GM13977 (cell line): ENCODE results near the gene SCGB3A1.

ENCODE experiments used
- DNase-seq: peaks from one replicate; pipeline ENCODE4 v3.0.0; 2012; ENCODE audit warnings: low spot score
- CTCF ChIP-seq: IDR thresholded peaks from 2 replicates; pipeline ENCODE4 v1.5.1; 2012; ENCODE audit warnings: mild to moderate bottlenecking, control low read depth; ENCODE audit not compliant: insufficient read depth; ENCODE audit errors: extremely low read depth, missing control alignments
- in situ Hi-C: fragments of 300-500 bp; cut with MboI; formaldehyde crosslinking; loops from one replicate; pipeline ENCODE4 v1.12.0; 2022; ENCODE audit warnings: low sequenced_read_pairs, low pct_unique_long_range_greater_than_20kb, mixed read lengths, inconsistent platforms; ENCODE audit not compliant: unreplicated experiment

Gene SCGB3A1

DNA sequence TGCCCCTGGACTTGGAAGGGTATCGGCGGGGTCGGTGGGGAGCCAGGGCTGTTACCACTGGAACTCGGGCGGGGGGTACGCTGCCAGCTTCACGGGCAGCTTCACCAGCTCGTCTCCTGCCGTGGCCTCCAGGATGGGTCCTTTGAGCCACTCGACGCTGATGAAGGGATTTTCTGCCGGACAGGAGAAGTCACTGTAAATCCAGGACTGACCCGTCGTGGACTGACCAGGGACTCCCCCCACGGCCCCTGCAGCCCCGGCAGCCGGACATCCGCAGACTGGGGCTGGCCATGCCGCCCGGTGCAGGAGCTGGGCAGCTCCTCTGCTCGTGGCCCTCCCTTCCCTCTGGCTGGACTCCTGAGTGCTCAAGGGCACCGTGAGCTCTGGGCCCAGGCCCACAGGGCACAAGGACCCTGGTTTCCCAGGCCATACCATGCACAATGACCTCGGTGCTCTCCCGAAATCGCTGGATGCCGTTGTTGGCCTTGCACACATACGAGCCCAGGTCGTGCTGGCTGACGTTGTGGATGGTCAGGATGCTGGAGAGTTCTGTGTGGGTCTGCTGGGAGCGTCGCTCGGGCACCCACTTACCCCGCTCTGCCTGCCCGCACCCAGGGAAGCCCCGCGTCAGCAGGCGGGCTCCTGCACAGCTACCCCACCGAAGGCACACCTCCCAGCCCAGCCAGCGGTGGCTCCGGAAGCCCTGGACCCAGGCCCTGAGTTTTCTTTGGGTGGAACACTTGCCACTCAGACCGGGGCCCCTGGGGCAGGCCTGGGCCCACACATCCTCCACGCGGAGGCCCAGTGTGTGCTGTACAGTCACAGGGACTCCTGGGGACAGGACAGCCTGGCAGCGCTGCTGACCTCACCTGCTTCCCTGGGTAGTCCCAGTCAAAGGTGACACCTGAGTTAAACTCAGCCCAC is 37.8 kb upstream of the SCGB3A1 start:
- no peak for DNase-seq
- in situ Hi-C loops = no loop called here
- no peak for TF ChIP-seq CTCF

DNA sequence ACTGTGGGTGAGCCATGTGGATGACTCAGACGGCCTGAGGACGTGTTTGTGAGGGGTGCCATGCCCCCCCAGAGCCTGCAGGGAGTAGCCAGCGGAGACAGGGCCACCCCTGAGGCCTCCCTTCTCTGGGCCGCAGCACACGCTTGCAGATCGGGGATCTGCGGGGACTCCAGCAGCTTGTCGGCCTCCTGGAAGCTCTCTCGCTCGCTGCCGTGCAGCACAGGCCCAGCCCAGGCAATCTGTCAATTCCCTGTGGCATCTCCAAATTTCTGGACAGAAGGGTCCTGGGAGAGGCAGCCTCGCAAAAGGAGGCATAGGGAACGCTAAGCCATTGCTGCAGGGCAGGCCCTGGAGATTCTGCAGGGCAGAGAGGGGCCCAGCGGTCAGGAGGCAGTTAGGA is 36.9 kb upstream of the SCGB3A1 start:
- in situ Hi-C loops = no loop called here
- no peak for DNase-seq
- TF ChIP-seq CTCF = no peak

DNA sequence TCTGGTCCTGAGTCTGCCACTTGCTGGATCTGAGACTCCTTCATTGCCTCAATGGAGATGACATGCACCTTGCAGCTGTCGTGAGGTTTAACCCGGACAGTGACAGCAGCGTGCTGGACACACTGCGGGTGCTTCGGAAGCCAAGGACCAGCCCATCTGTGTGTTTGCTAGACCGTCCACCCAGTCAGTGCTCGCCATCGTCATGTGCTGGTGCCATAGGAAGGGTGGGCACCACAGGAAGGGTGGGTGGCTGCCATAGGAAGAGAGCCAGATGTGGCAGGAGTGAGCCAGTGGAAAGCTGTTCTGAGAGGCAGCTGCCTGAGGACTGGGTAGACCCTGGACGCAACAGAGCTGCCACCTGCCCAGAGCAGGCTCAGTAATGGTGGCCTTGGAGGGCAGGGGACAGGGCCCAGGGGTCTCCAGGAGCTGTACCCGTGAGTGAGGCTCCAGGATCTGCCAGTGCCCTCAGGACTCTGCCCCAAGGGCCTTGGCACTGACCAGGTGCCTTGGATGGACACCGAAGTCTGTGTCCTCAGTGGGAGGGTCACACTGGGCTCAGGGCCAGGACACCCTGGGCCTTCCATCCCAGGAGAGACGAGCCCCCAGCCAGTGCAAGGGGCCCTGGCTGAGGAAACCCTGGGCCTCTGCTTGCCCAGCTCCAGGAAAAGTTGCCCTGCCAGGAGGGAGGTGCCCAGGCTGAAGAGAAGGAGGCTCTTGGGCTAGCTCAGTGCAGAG is 36.3 kb upstream of the SCGB3A1 start:
- in situ Hi-C loops = no loop called here
- no peak for TF ChIP-seq CTCF
- DNase-seq = no peak

- in situ Hi-C loops = no loop called here
- DNase-seq = no peak
- TF ChIP-seq CTCF = no peak
Observed at GRCh38 chr5:180626661-180627385, 35.5 kb upstream of the SCGB3A1 start.

DNA sequence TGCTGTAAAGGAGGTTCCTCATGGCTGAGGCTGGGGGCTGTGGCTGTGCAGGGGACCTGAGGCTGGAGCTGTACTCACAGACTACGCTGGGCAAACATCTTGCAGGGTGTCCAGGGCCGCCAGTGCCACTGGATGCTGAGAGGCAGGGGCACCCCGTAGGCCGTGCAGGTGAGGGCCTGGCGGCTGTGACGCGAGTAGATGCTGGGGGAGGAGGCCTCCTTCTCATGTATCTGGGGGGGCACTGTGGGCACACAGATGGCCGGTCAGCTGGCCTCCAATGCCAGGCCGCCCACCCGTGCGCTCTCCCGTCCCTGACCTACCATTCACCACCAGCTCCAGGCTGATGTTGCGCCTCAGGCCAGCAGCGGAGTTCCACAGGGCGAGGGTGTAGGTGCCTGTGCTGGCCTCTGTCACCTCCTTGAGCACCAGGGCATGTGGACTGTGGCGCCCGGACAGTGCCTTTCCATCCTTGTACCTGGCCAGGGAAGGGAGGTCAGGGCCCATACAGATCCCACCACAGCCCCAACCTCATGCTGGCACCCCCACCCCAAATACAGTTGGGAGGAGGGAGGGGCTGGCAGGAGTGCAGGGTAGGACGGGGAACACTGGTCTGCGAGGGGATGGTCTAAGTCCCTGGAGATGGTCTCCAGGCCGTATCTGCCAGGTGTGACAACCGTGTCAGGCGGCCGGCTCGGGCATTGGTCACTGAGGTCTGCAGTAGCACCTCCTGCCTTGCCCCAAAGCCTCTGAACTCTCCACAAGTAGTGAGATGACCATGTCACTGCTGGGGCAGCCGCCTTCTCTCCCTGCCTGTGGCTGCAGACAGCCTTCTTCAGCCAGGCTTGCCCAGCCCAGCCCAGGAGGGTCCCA is 34.7 kb upstream of the SCGB3A1 start:
- no peak for TF ChIP-seq CTCF
- no peak for DNase-seq
- in situ Hi-C loops = no loop called here
